Measurements from ENCODE around the gene GJA9.
"Not testable (repeated sequence)": the region's sequence is repeated elsewhere in the genome, so short reads cannot be mapped to it uniquely, and the experiment has no call there.

GJA9 gene

GRCh38 chr1:38859561-38860453 is 21.6 kb downstream of the GJA9 start, which contains the start of gene RRAGC:
Gene RRAGC (minus strand): TSS chr1:38859772. CDS start chr1:38859646, 126 bp downstream.
- peak within 1 kb of the TSS; percentile 81 for H3K27ac Mint-ChIP-seq
- H3K4me3 Mint-ChIP-seq = peak within 1 kb of the TSS; percentile 97
- H3K4me1 Mint-ChIP-seq (ENCODE audit: low read depth) = peaks cover 69% of the 10 kb centered on the region
- no peaks in the 10 kb centered on the region for H3K9me3 Mint-ChIP-seq (ENCODE audit: low read depth)
- H3K27me3 Mint-ChIP-seq = no peaks in the 10 kb centered on the region
- H3K36me3 Mint-ChIP-seq = peaks cover 8% of the 10 kb centered on the region

- Mint-ChIP-seq H3K27me3 (no peaks in the 10 kb centered on the region), H3K9me3 (ENCODE audit: low read depth) (no peaks in the 10 kb centered on the region), H3K4me3 (peak overlapping the region; percentile 97), H3K36me3 (peaks cover 8% of the 10 kb centered on the region), H3K4me1 (ENCODE audit: low read depth) (peaks cover 65% of the 10 kb centered on the region), H3K27ac (peak overlapping the region; percentile 72)
These were observed 22.4 kb downstream of the GJA9 start for GRCh38 chr1:38858833-38859560.

GRCh38 chr1:38852780-38853179 is 28.6 kb downstream of the GJA9 start:
- Mint-ChIP-seq H3K27ac (no peak overlapping the region), H3K4me3 (no peak overlapping the region), H3K9me3 (ENCODE audit: low read depth) (no peaks in the 10 kb centered on the region), H3K4me1 (ENCODE audit: low read depth) (peaks cover 29% of the 10 kb centered on the region), H3K27me3 (no peaks in the 10 kb centered on the region), H3K36me3 (peaks cover 18% of the 10 kb centered on the region)

GRCh38 chr1:38848071-38848470 is 33.3 kb downstream of the GJA9 start:
- peaks cover 28% of the 10 kb centered on the region for H3K36me3 Mint-ChIP-seq
- peaks cover 11% of the 10 kb centered on the region for H3K4me1 Mint-ChIP-seq (ENCODE audit: low read depth)
- H3K27ac Mint-ChIP-seq = no peak overlapping the region
- no peak overlapping the region for H3K4me3 Mint-ChIP-seq
- no peaks in the 10 kb centered on the region for H3K9me3 Mint-ChIP-seq (ENCODE audit: low read depth)
- no peaks in the 10 kb centered on the region for H3K27me3 Mint-ChIP-seq

- peaks cover 19% of the 10 kb centered on the region for H3K36me3 Mint-ChIP-seq
- no peak overlapping the region for H3K4me3 Mint-ChIP-seq
- H3K27me3 Mint-ChIP-seq = no peaks in the 10 kb centered on the region
- H3K9me3 Mint-ChIP-seq (ENCODE audit: low read depth) = no peaks in the 10 kb centered on the region
- H3K4me1 Mint-ChIP-seq (ENCODE audit: low read depth) = peaks cover 7% of the 10 kb centered on the region
- no peak overlapping the region for H3K27ac Mint-ChIP-seq
These were observed 35.2 kb downstream of the GJA9 start for GRCh38 chr1:38846210-38846609.

- H3K9me3 Mint-ChIP-seq (ENCODE audit: low read depth); H3K4me1 Mint-ChIP-seq (ENCODE audit: low read depth); H3K27me3 Mint-ChIP-seq; H3K4me3 Mint-ChIP-seq; H3K27ac Mint-ChIP-seq: not testable (repeated sequence)
- H3K36me3 Mint-ChIP-seq = peaks cover 17% of the 10 kb centered on the region
These were observed 36.3 kb downstream of the GJA9 start for GRCh38 chr1:38845088-38845487.

GRCh38 chr1:38840281-38840680 is 41.1 kb downstream of the GJA9 start:
- Mint-ChIP-seq H3K27ac (peak overlapping the region; percentile 2), H3K4me3 (no peak overlapping the region), H3K4me1 (ENCODE audit: low read depth) (peaks cover 4% of the 10 kb centered on the region), H3K27me3 (no peaks in the 10 kb centered on the region), H3K36me3 (peaks cover 12% of the 10 kb centered on the region), H3K9me3 (ENCODE audit: low read depth) (no peaks in the 10 kb centered on the region)

GRCh38 chr1:38839363-38839762 is 42.0 kb downstream of the GJA9 start:
- Mint-ChIP-seq H3K9me3 (ENCODE audit: low read depth) (no peaks in the 10 kb centered on the region), H3K27me3 (no peaks in the 10 kb centered on the region), H3K36me3 (peaks cover 5% of the 10 kb centered on the region), H3K4me3 (no peak overlapping the region), H3K4me1 (ENCODE audit: low read depth) (peaks cover 4% of the 10 kb centered on the region), H3K27ac (no peak overlapping the region)

GRCh38 chr1:38836316-38836715 is 45.1 kb downstream of the GJA9 start:
- not testable (repeated sequence) for H3K9me3 Mint-ChIP-seq (ENCODE audit: low read depth); H3K4me1 Mint-ChIP-seq (ENCODE audit: low read depth); H3K36me3 Mint-ChIP-seq; H3K27me3 Mint-ChIP-seq; H3K27ac Mint-ChIP-seq; H3K4me3 Mint-ChIP-seq

- Mint-ChIP-seq H3K27me3 (peaks cover 2% of the 10 kb centered on the region), H3K4me1 (ENCODE audit: low read depth) (no peaks in the 10 kb centered on the region), H3K9me3 (ENCODE audit: low read depth) (no peaks in the 10 kb centered on the region)
These were observed 46.2 kb downstream of the GJA9 start for GRCh38 chr1:38834937-38835827.

GRCh38 chr1:38834221-38834782 is 47.1 kb downstream of the GJA9 start:
- peaks cover 4% of the 10 kb centered on the region for H3K27me3 Mint-ChIP-seq
- no peak overlapping the region for H3K4me3 Mint-ChIP-seq
- H3K27ac Mint-ChIP-seq = no peak overlapping the region
- H3K36me3 Mint-ChIP-seq = no peaks in the 10 kb centered on the region
- H3K4me1 Mint-ChIP-seq (ENCODE audit: low read depth) = no peaks in the 10 kb centered on the region
- H3K9me3 Mint-ChIP-seq (ENCODE audit: low read depth) = no peaks in the 10 kb centered on the region

More at GRCh38 chr1:38834937-38835827, 46.2 kb downstream of the GJA9 start:
- no peak overlapping the region for H3K4me3 Mint-ChIP-seq
- H3K36me3 Mint-ChIP-seq = no peaks in the 10 kb centered on the region
- H3K27ac Mint-ChIP-seq = no peak overlapping the region

- H3K9me3 Mint-ChIP-seq (ENCODE audit: low read depth) = no peaks in the 10 kb centered on the region
- H3K4me1 Mint-ChIP-seq (ENCODE audit: low read depth) = no peaks in the 10 kb centered on the region
- no peak overlapping the region for H3K4me3 Mint-ChIP-seq
- H3K36me3 Mint-ChIP-seq = no peaks in the 10 kb centered on the region
- peaks cover 7% of the 10 kb centered on the region for H3K27me3 Mint-ChIP-seq
- H3K27ac Mint-ChIP-seq = no peak overlapping the region
These were observed 48.2 kb downstream of the GJA9 start for GRCh38 chr1:38833146-38833545.

- Mint-ChIP-seq H3K4me3 (no peak overlapping the region), H3K9me3 (ENCODE audit: low read depth) (no peaks in the 10 kb centered on the region), H3K4me1 (ENCODE audit: low read depth) (no peaks in the 10 kb centered on the region), H3K27ac (no peak overlapping the region), H3K27me3 (peaks cover 7% of the 10 kb centered on the region), H3K36me3 (no peaks in the 10 kb centered on the region)
These were observed 49.0 kb downstream of the GJA9 start for GRCh38 chr1:38832370-38832734.

- no peak overlapping the region for H3K27ac Mint-ChIP-seq
These were observed 49.5 kb downstream of the GJA9 start for GRCh38 chr1:38831731-38832369.

More at GRCh38 chr1:38831731-38832369, 49.5 kb downstream of the GJA9 start:
- H3K27me3 Mint-ChIP-seq = peaks cover 7% of the 10 kb centered on the region
- H3K4me3 Mint-ChIP-seq = no peak overlapping the region
- H3K36me3 Mint-ChIP-seq = no peaks in the 10 kb centered on the region
- no peaks in the 10 kb centered on the region for H3K4me1 Mint-ChIP-seq (ENCODE audit: low read depth)
- H3K9me3 Mint-ChIP-seq (ENCODE audit: low read depth) = no peaks in the 10 kb centered on the region
